Ishikawa (cell line): ENCODE data around the gene PLCB1.

ENCODE experiments used
- CEBPB ChIP-seq: IDR thresholded peaks from 2 replicates; pipeline ENCODE4 v1.6.1; 2012
- EP300 ChIP-seq: IDR thresholded peaks from 2 replicates; pipeline ENCODE4 v1.6.1; 2012; ENCODE audit warnings: borderline replicate concordance
- MAX ChIP-seq: IDR thresholded peaks from 2 replicates; pipeline ENCODE4 v1.6.1; 2012
- YY1 ChIP-seq: IDR thresholded peaks from 2 replicates; pipeline ENCODE4 v1.6.1; 2012; ENCODE audit warnings: low read depth
- ZBTB7A ChIP-seq: IDR thresholded peaks from 2 replicates; pipeline ENCODE4 v1.6.1; 2012; ENCODE audit warnings: low read depth

GRCh38 chr20:8870652-8871051 lies 738.6 kb downstream of the PLCB1 start:
- TF ChIP-seq MAX, result no peak
- TF ChIP-seq CEBPB, result no peak
- TF ChIP-seq EP300, result no peak
- no peak for TF ChIP-seq YY1
- TF ChIP-seq ZBTB7A, result no peak
